AG08395 (cell line): ENCODE measurements around the gene GNRHR.
"Not testable (repeated sequence)": the region's sequence is repeated elsewhere in the genome, so short reads cannot be mapped to it uniquely, and the experiment has no call there.

Experiments used
- DNase-seq: peaks from one replicate; pipeline ENCODE4 v3.0.0; 2012; ENCODE audit warnings: mixed read lengths, low spot score

GNRHR gene

GRCh38 chr4:67727124-67727850 lies 26.9 kb downstream of the GNRHR start:
- no peak for DNase-seq

DNA sequence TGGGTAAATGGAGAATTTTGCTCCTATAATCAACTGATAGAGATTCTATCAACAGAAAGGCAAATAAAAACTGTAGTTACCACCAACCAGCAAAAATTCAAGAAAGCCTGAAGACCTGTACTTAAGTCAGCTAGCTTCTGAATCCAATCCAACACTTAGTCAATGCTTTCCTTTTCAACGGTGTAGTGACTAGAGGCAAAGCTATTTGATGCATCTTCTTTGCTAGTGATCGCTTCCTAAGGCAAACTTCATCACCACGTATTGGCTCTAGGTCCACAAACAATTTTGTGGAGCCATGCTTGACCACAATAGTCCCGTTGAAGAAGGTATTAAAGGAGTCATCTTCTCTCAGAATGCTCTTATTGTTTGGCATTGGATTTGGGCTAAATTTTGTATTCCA lies 28.2 kb downstream of the GNRHR start:
- no peak for DNase-seq

DNA sequence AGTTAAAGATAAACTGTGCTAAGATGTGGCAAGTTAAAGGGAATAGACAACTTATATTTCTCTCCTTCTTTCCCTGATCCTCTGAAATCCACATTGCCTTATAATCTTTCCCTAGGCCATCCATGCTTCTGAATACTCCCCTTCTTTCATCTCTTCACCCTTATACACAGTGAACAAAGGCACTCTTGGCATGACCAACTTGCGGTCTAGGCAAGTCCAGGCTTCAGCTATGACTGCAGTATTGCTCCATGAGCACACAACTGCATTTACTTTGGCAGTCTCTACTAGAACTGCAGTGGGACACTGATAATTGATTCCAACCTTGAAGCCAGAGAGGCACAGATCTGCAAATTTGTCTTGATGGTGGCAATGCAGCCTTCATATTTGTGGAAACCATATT lies 29.1 kb downstream of the GNRHR start:
- DNase-seq, result no peak

DNA sequence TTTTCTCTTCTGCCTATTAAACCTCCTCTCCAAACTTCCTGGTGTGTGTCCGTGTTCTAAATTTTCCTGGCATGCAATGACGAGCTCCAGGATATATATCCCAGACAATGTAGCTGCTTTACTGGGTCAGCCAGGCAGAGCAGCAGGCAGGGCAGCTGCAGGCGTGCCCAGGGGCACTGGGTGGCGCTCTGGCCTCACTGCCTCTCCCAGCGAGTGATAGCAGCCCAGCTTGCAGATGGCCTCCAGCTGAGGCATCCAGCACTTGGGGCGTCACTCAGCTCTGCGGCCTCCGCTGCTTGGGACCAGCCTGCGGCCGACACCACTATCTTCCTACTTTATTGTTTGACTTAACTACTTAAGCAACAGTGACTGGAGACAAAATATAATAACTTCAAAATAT lies 30.2 kb downstream of the GNRHR start:
- DNase-seq, result peak; percentile 58

DNA sequence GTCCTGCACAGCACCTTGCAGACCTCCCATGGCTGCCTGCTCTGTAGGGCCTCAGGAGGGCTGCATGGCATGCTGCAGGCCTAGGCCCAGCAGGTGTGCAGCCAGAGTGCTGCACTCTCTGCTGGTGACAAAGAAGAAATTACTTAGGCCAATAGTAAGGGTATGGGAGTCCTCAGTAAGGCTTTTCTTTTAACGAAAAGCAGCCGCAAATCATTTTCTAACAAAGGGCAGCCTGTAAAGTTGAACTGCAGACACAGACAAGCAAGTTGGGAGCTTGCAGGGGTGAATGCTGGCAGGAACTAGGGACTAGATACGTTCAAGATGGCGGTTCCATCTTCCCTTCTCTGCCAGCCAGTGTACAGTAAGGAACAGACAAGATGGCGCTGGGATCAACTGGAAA lies 30.8 kb downstream of the GNRHR start:
- no peak for DNase-seq

DNA sequence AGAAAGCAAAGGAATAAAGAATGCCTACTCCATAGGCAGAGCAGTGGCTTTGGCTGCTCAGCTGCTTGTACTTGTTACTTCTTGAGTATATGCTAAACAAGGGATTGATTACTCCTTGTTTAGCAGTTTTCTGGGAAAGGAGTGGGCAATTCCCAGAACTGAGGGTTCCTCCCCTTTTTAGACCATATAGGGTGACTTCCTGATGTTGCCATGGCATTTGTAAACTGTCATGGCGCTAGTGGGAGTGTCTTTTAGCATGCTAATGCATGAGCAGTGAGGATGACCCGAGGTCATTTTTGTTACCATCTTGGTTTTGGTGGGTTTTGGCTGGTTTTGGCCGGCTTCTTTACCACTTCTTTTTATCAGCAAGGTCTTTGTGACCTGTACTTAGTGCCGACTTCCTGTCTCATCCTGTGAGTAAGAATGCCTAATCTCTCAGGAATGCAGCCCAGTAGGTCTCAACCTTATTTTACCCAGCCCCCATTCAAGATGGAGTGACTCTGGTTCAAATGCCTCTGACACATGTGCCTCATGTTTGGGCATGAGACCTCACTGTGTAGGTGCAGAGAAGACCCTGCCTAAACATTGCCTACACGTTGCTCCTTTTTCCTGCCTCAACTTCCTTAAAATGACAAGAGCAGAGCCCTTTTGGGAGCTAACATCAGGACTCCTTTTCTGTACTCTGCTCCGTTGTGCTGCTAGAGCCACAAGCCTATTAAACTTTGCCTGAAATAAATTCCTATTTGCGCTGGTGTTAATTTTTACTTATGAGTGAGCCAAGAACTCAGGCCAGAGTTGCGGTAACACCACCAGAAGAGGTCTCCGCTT lies 32.2 kb downstream of the GNRHR start:
- no peak for DNase-seq

DNA sequence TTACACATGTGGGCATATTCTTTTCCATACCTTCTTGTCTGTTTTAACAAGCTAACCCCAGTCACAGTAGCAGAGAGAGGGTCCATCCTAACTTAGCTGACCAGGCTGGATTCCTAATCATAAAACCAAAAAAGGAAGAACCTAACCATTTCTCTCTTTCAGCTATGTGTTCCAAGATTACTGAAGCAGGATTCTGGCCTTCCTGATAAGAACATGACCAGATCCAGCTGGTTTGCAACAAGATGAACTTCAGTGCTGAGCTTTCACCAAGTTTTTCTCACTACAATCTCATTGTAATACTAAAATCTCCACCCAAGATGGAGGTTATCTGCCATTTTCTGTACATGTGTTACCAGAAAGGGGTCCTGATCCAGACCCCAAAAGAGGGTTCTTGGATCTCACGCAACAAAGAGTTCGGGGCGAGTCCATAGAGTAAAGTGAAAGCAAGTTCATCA lies 32.8 kb downstream of the GNRHR start:
- no peak for DNase-seq

GRCh38 chr4:67719953-67720617 lies 34.1 kb downstream of the GNRHR start:
- DNase-seq, result no peak

- DNase-seq, result no peak
Observed at GRCh38 chr4:67718848-67719247, 35.3 kb downstream of the GNRHR start.

- DNase-seq, result no peak
Observed at GRCh38 chr4:67717586-67717985, 36.6 kb downstream of the GNRHR start.

GRCh38 chr4:67714955-67715354 lies 39.2 kb downstream of the GNRHR start:
- DNase-seq, result no peak

GRCh38 chr4:67714248-67714583 lies 40.0 kb downstream of the GNRHR start:
- DNase-seq, result no peak

DNA sequence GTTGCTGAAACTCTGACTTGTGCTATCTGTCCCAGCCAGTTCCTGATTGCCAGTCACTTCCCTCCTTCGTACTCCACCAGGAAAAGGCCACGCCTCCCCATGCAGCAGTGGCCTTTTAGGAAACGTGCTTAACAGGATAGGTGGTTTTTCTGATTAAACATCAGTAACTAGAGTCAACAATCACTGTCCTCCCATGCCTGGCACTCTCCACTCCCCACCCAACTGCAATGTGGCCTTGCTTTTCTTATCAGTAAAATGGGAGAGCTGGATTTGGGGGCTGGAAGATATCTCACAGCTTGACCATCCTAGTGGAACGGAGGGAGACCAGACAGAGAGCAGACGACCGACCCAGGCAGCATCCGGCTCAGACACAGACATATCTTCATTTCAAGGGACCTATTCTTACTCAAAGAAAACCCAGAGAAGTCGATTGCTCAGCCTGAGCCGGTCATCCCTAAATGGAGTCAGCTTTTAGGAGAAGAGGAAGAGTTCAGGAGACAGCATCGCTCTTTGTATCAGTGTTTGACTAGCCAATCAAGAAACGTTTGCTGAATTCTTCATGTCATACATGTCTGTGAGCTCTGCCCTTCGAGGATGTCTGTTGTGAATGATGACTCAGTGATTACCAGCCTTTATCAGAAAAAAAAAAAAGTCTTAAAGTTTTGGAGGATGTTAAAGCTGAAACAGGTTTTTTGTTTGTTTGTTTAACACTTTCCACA lies 40.5 kb downstream of the GNRHR start:
- peak; percentile 24 for DNase-seq

DNA sequence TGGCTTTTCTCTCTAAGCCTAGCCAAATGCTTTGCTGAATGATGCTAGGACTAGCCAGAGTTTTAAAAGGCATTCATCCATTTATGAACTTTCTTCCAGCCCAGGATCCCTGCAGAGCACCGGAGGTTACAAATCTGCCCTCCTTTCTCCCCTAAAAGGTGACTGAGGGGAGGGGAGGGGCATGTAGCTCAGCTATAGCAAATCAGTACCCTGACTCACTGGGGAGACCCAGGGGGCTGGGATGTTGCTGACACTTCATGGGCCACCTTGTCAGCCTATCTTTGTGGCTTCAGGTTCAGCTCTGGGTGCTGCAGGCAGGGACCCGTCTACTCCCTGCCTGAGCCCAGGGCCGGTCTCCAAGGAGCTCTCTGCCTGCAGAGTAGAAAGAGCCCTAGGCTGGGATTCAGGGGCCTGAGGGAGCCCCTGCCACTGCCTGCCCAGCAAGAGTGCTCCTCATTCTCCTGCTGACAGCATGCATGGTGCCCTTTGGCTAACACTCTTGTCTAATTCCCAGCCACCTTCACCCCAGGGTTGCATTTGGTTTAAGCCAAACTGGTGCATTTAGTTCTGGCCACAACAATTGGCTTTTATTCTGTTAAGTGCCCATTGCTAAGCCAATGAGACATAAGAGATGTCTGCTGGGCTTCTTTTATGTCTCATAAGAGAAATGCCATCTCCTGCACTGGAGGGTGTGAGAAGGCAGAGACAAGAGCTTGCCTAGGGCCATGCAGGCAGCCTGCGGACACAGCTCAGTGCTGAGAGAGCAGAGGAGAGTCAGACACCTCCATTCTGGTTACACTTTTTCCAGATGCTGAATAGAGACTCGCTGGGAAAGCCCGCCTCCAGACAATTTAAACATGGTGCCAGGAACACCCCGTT lies 41.3 kb downstream of the GNRHR start:
- no peak for DNase-seq

DNA sequence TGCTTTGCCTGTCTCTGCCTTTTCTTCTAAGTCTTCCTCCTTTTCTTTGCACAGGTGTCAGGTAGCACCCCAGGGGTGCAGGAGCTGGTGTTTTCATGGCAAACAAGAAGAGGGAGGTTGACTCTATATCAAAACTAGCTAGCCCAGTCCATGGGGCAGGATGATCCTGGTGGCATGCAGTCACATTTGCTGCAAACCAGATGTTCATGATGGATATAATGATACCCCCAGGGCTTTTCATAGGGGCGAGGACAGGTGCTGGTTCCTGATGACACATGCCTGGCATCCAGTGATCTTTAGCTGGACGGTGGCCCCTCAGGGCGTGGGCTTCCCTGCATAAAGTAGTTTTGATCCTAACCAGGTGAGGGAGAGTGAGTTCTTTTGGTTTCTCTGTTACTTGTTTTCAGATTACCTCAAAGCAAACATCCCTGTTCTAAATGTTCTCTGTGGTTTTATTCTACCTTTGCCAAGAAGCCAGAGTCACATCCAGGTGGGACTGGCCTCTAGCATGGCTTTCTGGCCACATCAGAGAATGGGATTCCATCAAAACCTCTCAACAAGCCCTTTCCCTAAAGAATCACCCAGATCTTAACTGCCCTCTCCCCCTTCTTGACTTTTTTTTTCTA lies 42.1 kb downstream of the GNRHR start:
- DNase-seq, result no peak

DNA sequence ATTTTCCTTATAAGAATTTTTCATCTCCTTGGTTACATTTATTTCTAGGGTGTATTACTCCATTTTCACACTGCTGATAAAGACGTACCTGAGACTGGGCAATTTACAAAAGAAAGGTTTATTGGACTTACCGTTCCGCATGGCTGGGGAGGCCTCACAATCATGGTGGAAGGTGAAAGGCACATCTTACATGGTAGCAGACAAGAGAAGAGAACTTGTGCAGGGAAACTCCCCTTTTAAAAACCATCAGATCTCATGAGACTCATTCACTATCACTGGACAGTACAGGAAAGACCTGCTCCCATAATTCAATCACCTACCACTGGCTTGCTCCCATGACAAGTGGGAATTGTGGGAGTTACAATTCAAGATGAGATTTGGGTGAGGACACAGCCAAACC lies 47.5 kb downstream of the GNRHR start:
- DNase-seq, result not testable (repeated sequence)

DNA sequence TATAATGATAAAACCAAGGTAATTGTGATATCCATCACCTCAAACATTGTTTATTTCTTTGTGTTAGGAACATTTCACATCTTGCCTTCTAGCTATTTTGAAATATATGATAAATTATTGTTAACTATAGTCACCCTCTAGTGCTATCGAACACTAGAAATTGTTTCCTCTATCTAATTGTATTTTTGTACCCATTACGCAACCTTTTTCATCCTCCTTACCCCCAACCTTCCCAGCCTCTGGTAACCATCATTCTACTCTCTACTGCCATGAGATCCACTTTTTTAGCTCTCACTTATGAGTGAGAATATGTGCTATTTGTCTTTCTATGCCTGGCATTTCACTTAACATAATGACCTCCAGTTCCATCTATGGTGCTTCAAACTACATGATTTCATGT lies 49.3 kb downstream of the GNRHR start:
- DNase-seq, result no peak

DNA sequence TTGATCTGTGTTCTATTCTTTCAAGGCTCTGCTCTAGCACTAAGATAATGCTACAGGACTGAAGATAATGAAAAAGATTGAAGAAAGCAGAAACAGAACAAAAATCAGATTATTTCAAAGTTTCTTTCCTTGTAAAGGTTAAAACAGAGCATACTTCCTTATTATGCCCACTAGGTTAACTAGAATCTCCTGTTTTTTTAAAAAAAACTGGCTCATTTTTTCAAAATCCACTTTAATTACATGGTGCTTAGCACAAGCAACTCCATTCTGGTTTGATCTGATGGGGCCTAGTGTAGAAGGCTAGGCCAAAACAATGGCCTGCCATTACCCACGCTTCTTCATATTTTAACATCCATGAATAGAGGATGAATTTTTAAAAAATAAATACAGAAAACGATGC lies 52.0 kb downstream of the GNRHR start:
- no peak for DNase-seq

GRCh38 chr4:67701517-67701850 lies 52.7 kb downstream of the GNRHR start:
- no peak for DNase-seq

- peak; percentile 98 for DNase-seq
Observed at GRCh38 chr4:67700738-67701516, 53.3 kb downstream of the GNRHR start, which contains the start of gene UBA6. Gene UBA6, minus strand, starts transcription at chr4:67701155. Its CDS starts 36 bp downstream, at chr4:67701119.
